Umbilical cord (tissue), 2 donors: ENCODE data around the gene GRIK2. TPM values are rescaled to one million over a fixed set of nuclear protein-coding genes. Genes with fewer than 3 reads are reported as not detected.
A peak's percentile ranks its signal among the peaks of the same experiment; 100 is the strongest.
"Not testable (repeated sequence)": the region's sequence is repeated elsewhere in the genome, so short reads cannot be mapped to it uniquely, and the experiment has no call there.

Experiments used
- DNase-seq: peaks from one replicate; pipeline ENCODE4 v3.0.0-alpha.2; 2015; ENCODE audit warnings: low spot score
- total RNA-seq: library from RNA; depleted of rRNA; stranded (reverse); fragments of >200 nt; gene quantifications from one replicate; pipeline ENCODE4 v1.2.3, GENCODE V29; 2014; ENCODE audit warnings: low replicate concordance; ENCODE audit not compliant: insufficient read depth

Gene GRIK2
- total RNA-seq, 1 donor from 2014 or later, result 38.5 TPM

GRCh38 chr6:102015431-102015830 is 621.9 kb downstream of the GRIK2 start:
- DNase-seq, result no peak

GRCh38 chr6:102022281-102022680 is 628.8 kb downstream of the GRIK2 start:
- no peak for DNase-seq

DNA sequence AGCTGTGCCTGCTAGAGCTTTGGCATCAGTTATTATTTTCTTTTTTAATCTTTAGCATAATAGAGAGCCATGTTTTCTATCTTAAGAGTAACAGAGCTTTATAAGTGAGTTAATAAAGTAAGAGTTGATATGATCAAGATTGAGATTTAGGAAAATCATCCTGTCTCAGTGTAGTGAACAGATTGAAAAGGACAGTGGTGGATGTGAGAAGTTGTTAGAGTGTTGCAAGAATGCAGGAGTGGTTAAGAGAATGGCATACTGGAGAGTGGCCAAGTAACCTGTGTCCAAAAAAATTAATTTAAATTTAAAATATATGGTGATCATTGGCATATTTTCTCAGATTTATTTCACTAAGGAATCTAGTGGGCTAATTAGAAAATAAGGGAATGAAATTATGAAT is 629.3 kb downstream of the GRIK2 start:
- DNase-seq, result no peak

GRCh38 chr6:102023977-102024657 is 630.6 kb downstream of the GRIK2 start:
- no peak for DNase-seq

GRCh38 chr6:102026649-102027048 is 633.1 kb downstream of the GRIK2 start:
- no peak for DNase-seq

GRCh38 chr6:102028176-102028575 is 634.7 kb downstream of the GRIK2 start:
- DNase-seq, result no peak

GRCh38 chr6:102038964-102039363 is 645.5 kb downstream of the GRIK2 start:
- no peak for DNase-seq

GRCh38 chr6:102039441-102039840 is 645.9 kb downstream of the GRIK2 start:
- peak; percentile 36 for DNase-seq

GRCh38 chr6:102051001-102051400 is 657.5 kb downstream of the GRIK2 start:
- no peak for DNase-seq

DNA sequence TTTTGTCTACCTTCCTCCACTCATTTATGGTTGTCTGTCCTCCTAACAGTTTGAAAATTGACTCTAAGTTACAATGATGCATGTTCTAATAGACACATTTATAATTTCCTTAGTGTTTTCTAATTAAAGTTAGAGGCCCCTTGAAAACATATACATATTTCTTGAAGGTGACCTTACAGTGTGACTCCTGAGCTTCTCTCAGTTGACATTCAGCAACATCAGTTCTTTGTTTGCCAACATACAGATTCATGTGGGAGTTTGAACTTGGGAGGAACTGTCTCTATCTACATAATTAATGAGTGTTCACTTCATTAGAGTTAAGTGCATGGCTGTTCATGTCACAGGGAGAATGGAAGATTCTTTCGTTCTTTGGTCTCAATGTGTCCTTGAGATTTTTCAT is 658.2 kb downstream of the GRIK2 start:
- DNase-seq, result no peak

GRCh38 chr6:102064142-102064541 is 670.6 kb downstream of the GRIK2 start:
- no peak for DNase-seq

DNA sequence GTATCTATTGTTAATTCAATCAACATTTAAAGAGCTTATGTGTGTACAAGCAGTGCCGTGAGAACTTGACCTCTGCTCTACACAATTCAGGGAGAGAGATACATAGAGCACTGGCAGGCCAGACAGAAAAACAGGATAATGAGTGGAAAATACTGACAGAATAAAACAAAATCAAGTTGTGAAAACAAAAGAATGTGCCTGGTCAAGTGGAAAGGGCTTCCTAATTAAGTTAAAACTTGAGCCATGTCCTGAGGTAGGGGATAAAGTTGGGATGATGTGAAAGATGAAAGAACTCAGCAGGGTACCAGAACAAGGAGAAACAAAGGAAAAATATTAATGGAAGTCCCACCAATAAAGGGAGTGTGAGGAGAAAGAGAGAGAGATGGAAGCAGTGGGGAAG is 672.8 kb downstream of the GRIK2 start:
- DNase-seq, result no peak

- no peak for DNase-seq
Measured at GRCh38 chr6:102068349-102068929, 674.9 kb downstream of the GRIK2 start.

DNA sequence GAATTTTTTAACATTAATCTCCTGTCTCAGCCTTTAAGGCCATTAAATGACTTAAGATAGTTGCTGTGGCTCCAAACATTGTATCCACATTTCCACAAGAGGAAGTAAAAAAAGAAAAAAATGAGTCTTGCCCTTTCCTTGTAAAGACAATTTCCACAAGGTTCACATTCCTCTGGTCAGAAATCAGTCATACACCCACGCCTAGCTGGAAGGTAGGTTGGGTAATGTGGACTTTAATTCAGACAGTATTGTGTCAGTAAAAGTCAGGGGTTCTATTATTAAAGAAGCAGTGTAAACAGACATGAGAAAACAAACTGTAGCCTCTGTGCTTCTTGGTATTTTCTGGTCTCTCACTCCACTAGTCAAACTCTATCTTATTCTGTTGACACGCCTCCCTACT is 682.0 kb downstream of the GRIK2 start:
- DNase-seq, result no peak

GRCh38 chr6:102085257-102085656 is 691.7 kb downstream of the GRIK2 start:
- DNase-seq, result no peak

- not testable (repeated sequence) for DNase-seq
Measured at GRCh38 chr6:102088160-102088559, 694.7 kb downstream of the GRIK2 start.

- no peak for DNase-seq
Measured at GRCh38 chr6:102114402-102114801, 720.9 kb downstream of the GRIK2 start.

DNA sequence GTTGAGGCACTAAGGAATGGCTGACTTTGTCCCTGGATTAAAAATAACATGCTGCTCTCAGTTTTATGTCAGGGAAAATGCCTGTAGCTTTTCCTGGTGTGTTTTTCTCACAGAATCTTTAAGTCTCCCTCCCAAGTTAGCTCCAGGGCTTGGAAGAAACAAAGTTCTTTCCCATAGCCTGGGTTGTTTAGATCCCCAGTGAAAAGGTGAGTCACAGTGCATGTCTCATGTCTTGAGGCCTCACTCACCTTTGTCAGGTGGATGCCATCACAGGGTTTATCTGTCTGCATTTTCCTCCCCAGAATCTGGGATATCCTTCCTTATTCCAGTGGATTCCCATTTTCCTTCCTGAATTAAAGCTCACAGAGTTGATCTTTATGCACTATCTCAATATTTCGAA is 722.4 kb downstream of the GRIK2 start:
- DNase-seq, result no peak

DNA sequence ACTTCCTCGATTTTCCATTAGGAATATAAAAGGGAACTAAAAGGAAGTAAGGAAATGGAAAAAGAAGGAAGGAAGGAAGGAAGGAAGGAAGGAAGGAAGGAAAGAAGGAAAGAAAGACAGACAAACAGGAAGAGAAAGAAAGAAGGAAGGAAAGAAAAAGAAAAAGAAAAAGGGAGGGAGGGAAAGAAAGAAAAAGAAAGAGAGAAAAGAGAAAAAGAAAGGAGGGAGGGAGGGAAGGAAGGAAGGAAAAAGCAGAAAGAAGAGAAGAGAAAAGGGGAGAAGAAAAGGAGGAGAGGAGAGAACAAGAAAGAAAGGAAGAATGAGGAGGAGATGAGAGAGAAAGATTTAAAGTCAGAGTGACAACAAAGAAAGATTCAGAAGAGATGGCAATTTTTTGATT is 724.5 kb downstream of the GRIK2 start:
- DNase-seq, result no peak
